Femur (tissue), 1 donor: ENCODE results near the gene PPP2R3B.
"Not testable (repeated sequence)": the region's sequence is repeated elsewhere in the genome, so short reads cannot be mapped to it uniquely, and the experiment has no call there.

Experiments
- DNase-seq: peaks from one replicate; pipeline ENCODE4 v3.0.0-alpha.2; 2017

The PPP2R3B gene

GRCh38 chrX:402857-403256 lies 16.1 kb upstream of the PPP2R3B start:
- DNase-seq = no peak

- no peak for DNase-seq
Measured at GRCh38 chrX:400258-400657, 13.6 kb upstream of the PPP2R3B start.

GRCh38 chrX:397575-397974 lies 10.9 kb upstream of the PPP2R3B start:
- DNase-seq = peak; percentile 89

GRCh38 chrX:394830-395229 lies 8.1 kb upstream of the PPP2R3B start:
- DNase-seq = no peak

GRCh38 chrX:392575-392846 lies 5.8 kb upstream of the PPP2R3B start:
- DNase-seq = no peak

- DNase-seq = no peak
Measured at GRCh38 chrX:391717-392574, 5.2 kb upstream of the PPP2R3B start.

- DNase-seq = no peak
Measured at GRCh38 chrX:390459-390858, 3.8 kb upstream of the PPP2R3B start.

- DNase-seq = peak; percentile 73
Measured at GRCh38 chrX:389021-389441, 2.3 kb upstream of the PPP2R3B start.

GRCh38 chrX:387729-388128 lies 1.0 kb upstream of the PPP2R3B start:
- DNase-seq = no peak

- DNase-seq = peak; percentile 54
Measured at GRCh38 chrX:386239-386767, 404 bp downstream of the PPP2R3B start.

GRCh38 chrX:385736-386135 lies 971 bp downstream of the PPP2R3B start:
- DNase-seq = not testable (repeated sequence)

GRCh38 chrX:384861-385260 lies 1.8 kb downstream of the PPP2R3B start:
- DNase-seq = no peak

GRCh38 chrX:378443-378842 lies 8.3 kb downstream of the PPP2R3B start:
- no peak for DNase-seq

- DNase-seq = not testable (repeated sequence)
Measured at GRCh38 chrX:376206-376605, 10.5 kb downstream of the PPP2R3B start.

GRCh38 chrX:375181-376036 lies 11.3 kb downstream of the PPP2R3B start:
- no peak for DNase-seq

- peak; percentile 51 for DNase-seq
Measured at GRCh38 chrX:374596-374995, 12.1 kb downstream of the PPP2R3B start.

- DNase-seq = peak; percentile 74
Measured at GRCh38 chrX:373641-374471, 12.9 kb downstream of the PPP2R3B start.

- DNase-seq = no peak
Measured at GRCh38 chrX:372856-373640, 13.7 kb downstream of the PPP2R3B start.

- DNase-seq = no peak
Measured at GRCh38 chrX:371907-372306, 14.8 kb downstream of the PPP2R3B start.

GRCh38 chrX:370963-371745 lies 15.6 kb downstream of the PPP2R3B start:
- DNase-seq = no peak

- peak; percentile 55 for DNase-seq
Measured at GRCh38 chrX:370244-370962, 16.3 kb downstream of the PPP2R3B start.
